ENCODE results near the gene MAP2K5.
A peak's percentile ranks its signal among the peaks of the same experiment; 100 is the strongest.

The MAP2K5 gene

DNA sequence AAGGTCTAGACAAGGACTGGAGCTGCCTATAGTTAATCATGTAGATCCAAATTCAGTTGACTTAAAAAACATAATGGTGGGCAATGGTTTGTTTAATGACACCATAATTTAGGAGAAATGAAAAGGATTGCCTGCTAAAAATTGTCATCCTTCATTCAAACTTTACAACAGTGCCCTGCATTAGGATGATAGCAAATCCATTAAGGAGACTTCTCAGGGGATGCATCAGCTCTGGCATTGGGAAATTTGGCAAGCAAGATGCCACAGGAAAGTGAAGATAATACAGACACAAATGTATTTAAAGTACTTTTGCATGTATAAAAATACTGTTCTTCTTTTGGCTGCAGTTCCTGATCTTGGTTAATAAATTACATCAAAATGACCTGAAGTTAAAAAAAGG lies 189.7 kb downstream of the MAP2K5 start:
- H2AFZ ChIP-seq (ENCODE audit: low read depth, low read length): no peak overlapping the region
- H4K20me1 ChIP-seq (ENCODE audit: insufficient read depth, low read length): no peaks in the 10 kb centered on the region
- no peak overlapping the region for H3K4me2 ChIP-seq (ENCODE audit: low read length)
- TF ChIP-seq, protein P1, sequence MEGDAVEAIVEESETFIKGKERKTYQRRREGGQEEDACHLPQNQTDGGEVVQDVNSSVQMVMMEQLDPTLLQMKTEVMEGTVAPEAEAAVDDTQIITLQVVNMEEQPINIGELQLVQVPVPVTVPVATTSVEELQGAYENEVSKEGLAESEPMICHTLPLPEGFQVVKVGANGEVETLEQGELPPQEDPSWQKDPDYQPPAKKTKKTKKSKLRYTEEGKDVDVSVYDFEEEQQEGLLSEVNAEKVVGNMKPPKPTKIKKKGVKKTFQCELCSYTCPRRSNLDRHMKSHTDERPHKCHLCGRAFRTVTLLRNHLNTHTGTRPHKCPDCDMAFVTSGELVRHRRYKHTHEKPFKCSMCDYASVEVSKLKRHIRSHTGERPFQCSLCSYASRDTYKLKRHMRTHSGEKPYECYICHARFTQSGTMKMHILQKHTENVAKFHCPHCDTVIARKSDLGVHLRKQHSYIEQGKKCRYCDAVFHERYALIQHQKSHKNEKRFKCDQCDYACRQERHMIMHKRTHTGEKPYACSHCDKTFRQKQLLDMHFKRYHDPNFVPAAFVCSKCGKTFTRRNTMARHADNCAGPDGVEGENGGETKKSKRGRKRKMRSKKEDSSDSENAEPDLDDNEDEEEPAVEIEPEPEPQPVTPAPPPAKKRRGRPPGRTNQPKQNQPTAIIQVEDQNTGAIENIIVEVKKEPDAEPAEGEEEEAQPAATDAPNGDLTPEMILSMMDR (IDR thresholded peaks at IDR 0.05; ENCODE audit: low read depth, low read length): no peak
- no peak for TF ChIP-seq EZH2phosphoT487 (IDR thresholded peaks at IDR 0.05; ENCODE audit: low read depth)
- no peaks in the 10 kb centered on the region for H3K36me3 ChIP-seq (replicated peaks; ENCODE audit: low read depth, low read length)
- H3K79me2 ChIP-seq (ENCODE audit: low read length): no peaks in the 10 kb centered on the region
- H3K9ac ChIP-seq (ENCODE audit: low read length): no peak overlapping the region
- H3K9me3 ChIP-seq (ENCODE audit: insufficient read depth, low read length): no peaks in the 10 kb centered on the region
- no peaks in the 10 kb centered on the region for H3K27me3 ChIP-seq (ENCODE audit: low read depth, low read length)
- no peak overlapping the region for H3K27ac ChIP-seq (ENCODE audit: low read length)
- no peak overlapping the region for H3K4me3 ChIP-seq (ENCODE audit: low read length)
- peaks cover 9% of the 10 kb centered on the region for H3K4me1 ChIP-seq (ENCODE audit: low read length)

DNA sequence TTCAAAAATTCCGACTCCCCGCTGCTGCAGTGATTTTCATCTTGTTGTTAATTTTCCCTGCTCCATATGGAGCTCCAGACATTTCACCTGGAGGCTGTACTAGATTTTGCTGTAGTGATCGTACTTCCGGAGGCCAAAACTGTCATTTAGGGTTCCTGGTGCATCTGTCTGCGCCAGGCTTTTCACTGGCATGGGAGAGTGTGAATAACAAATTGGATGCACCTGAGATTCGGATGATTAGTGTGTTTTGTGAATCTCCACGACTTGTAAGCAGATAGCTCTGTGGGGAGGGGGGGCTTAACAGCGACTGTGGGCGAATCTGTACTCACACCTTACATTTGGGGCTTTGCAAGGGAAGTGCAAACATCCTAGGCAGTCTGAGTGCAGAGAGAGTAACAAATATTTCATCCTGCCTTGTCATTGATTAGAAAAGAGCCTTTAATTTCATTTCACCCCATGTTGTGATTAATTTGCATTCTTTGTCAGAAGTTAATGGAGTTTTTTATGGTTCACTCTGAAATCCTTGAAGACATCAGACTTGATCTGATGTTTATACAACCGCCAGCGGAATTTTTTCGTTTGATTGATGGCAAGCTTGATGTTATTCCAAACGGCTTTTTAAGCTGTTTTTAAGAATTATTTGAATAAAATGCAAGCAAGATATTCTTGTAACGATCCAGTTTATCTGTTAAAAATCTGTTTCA lies 190.3 kb downstream of the MAP2K5 start:
- Histone ChIP-seq H4K20me1 (ENCODE audit: insufficient read depth, low read length) (no peaks in the 10 kb centered on the region), H3K36me3 (replicated peaks; ENCODE audit: low read depth, low read length) (no peaks in the 10 kb centered on the region), H3K27me3 (ENCODE audit: low read depth, low read length) (no peaks in the 10 kb centered on the region), H2AFZ (ENCODE audit: low read depth, low read length) (no peak overlapping the region), H3K79me2 (ENCODE audit: low read length) (no peaks in the 10 kb centered on the region), H3K9ac (ENCODE audit: low read length) (no peak overlapping the region), H3K4me3 (ENCODE audit: low read length) (no peak overlapping the region), H3K4me1 (ENCODE audit: low read length) (peaks cover 9% of the 10 kb centered on the region), H3K9me3 (ENCODE audit: insufficient read depth, low read length) (no peaks in the 10 kb centered on the region), H3K4me2 (ENCODE audit: low read length) (no peak overlapping the region), H3K27ac (ENCODE audit: low read length) (no peak overlapping the region)
- no peak for TF ChIP-seq EZH2phosphoT487 (IDR thresholded peaks at IDR 0.05; ENCODE audit: low read depth)
- TF ChIP-seq, protein P1 (IDR thresholded peaks at IDR 0.05; ENCODE audit: low read depth, low read length): no peak

DNA sequence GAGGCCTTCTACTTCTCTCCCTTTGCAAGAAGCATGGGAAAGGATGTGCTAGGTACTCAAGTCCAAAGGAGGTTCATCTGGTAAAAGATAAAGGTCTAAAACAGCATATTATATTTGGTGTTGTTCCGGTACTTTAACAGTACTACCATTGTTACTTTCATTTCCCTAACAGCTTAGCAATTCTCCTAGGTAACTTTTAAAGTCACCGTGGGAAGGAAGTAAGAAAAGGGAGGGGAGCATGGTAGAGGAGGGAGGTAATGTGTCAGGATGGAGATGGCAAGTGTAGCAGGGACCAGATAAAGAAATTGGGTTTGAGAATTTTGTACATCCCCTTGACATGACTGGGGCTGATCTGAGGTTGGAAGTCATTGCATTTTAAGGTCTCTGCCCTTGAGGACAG lies 193.4 kb downstream of the MAP2K5 start:
- H3K4me3 ChIP-seq (ENCODE audit: low read length): no peak overlapping the region
- peaks cover 9% of the 10 kb centered on the region for H3K4me1 ChIP-seq (ENCODE audit: low read length)
- H3K27ac ChIP-seq (ENCODE audit: low read length): no peak overlapping the region
- H3K36me3 ChIP-seq (replicated peaks; ENCODE audit: low read depth, low read length): no peaks in the 10 kb centered on the region
- no peaks in the 10 kb centered on the region for H3K79me2 ChIP-seq (ENCODE audit: low read length)
- H3K9me3 ChIP-seq (ENCODE audit: insufficient read depth, low read length): no peaks in the 10 kb centered on the region
- H4K20me1 ChIP-seq (ENCODE audit: insufficient read depth, low read length): no peaks in the 10 kb centered on the region
- no peaks in the 10 kb centered on the region for H3K27me3 ChIP-seq (ENCODE audit: low read depth, low read length)
- H2AFZ ChIP-seq (ENCODE audit: low read depth, low read length): no peak overlapping the region
- peak overlapping the region; percentile 20; the same call in 1 of the 2 replicates for H3K4me2 ChIP-seq (ENCODE audit: low read length)
- no peak overlapping the region for H3K9ac ChIP-seq (ENCODE audit: low read length)
- no peak for TF ChIP-seq EZH2phosphoT487 (IDR thresholded peaks at IDR 0.05; ENCODE audit: low read depth)
- TF ChIP-seq, protein P1 (IDR thresholded peaks at IDR 0.05; ENCODE audit: low read depth, low read length): no peak

DNA sequence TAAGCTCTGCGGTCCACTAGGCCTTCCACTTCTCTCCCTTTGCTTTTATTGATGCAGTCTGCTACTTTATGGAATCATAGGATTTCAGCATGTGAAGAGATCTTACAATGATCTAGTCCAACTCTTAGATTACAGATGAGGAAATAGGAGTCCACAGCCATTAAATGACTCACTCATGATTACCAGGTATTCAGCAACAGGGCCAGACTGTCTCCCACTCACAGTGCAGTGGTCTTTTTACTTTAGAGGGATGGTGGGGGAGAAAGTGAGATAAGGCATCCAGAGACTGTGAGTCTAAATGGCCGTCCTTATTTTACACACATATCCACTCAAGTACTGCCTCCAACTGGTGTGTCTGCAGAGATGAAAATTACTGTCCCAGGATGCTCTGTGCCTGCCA lies 194.3 kb downstream of the MAP2K5 start:
- Histone ChIP-seq H2AFZ (ENCODE audit: low read depth, low read length) (no peak overlapping the region), H4K20me1 (ENCODE audit: insufficient read depth, low read length) (no peaks in the 10 kb centered on the region), H3K4me2 (ENCODE audit: low read length) (no peak overlapping the region), H3K9me3 (ENCODE audit: insufficient read depth, low read length) (no peaks in the 10 kb centered on the region), H3K36me3 (replicated peaks; ENCODE audit: low read depth, low read length) (no peaks in the 10 kb centered on the region), H3K9ac (ENCODE audit: low read length) (no peak overlapping the region), H3K4me1 (ENCODE audit: low read length) (peaks cover 9% of the 10 kb centered on the region), H3K4me3 (ENCODE audit: low read length) (no peak overlapping the region), H3K27me3 (ENCODE audit: low read depth, low read length) (no peaks in the 10 kb centered on the region), H3K79me2 (ENCODE audit: low read length) (no peaks in the 10 kb centered on the region), H3K27ac (ENCODE audit: low read length) (no peak overlapping the region)
- TF ChIP-seq EZH2phosphoT487 (IDR thresholded peaks at IDR 0.05; ENCODE audit: low read depth): no peak
- TF ChIP-seq, protein P1 (IDR thresholded peaks at IDR 0.05; ENCODE audit: low read depth, low read length): no peak

Data from OCI-LY3 (cell line).